HUES6 (cell line): ENCODE measurements around the gene MAN2C1.
"Not testable (repeated sequence)": the region's sequence is repeated elsewhere in the genome, so short reads cannot be mapped to it uniquely, and the experiment has no call there.

ENCODE experiments used
- H3K27ac ChIP-seq: 2 replicates; pipeline ENCODE4 v1.7.0; 2013; ENCODE audit warnings: low read depth, mild to moderate bottlenecking, low read length, inconsistent platforms
- H3K27me3 ChIP-seq: 2 replicates; pipeline ENCODE4 v1.6.1; 2013; ENCODE audit warnings: low read length; ENCODE audit not compliant: control insufficient read depth, insufficient read depth
- H3K36me3 ChIP-seq: 2 replicates; pipeline ENCODE4 v1.6.1; 2013; ENCODE audit warnings: low read length; ENCODE audit not compliant: control insufficient read depth, insufficient read depth
- H3K4me1 ChIP-seq: 2 replicates; pipeline ENCODE4 v1.6.1; 2013; ENCODE audit warnings: low read length; ENCODE audit not compliant: control insufficient read depth, insufficient read depth
- H3K4me3 ChIP-seq: 2 replicates; pipeline ENCODE4 v1.5.1; 2013; ENCODE audit warnings: low read depth, low read length
- H3K9ac ChIP-seq: one replicate; pipeline ENCODE4 v1.6.1; 2013; ENCODE audit warnings: mild to moderate bottlenecking, low read length
- H3K9me3 ChIP-seq: 2 replicates; pipeline ENCODE4 v1.6.1; 2013; ENCODE audit warnings: low read depth, low read length; ENCODE audit not compliant: control insufficient read depth, insufficient read depth

MAN2C1 gene

GRCh38 chr15:75342221-75342620, 26.2 kb downstream of the MAN2C1 start:
- H3K27ac ChIP-seq = no peak overlapping the region
- H3K4me3 ChIP-seq = no peak overlapping the region
- H3K9ac ChIP-seq = no peak overlapping the region
- H3K36me3 ChIP-seq = peaks cover 22% of the 10 kb centered on the region
- no peaks in the 10 kb centered on the region for H3K4me1 ChIP-seq
- H3K27me3 ChIP-seq = peaks cover 10% of the 10 kb centered on the region
- H3K9me3 ChIP-seq = no peaks in the 10 kb centered on the region

GRCh38 chr15:75339531-75340240, 28.7 kb downstream of the MAN2C1 start:
- H3K9me3 ChIP-seq = no peaks in the 10 kb centered on the region
- no peaks in the 10 kb centered on the region for H3K4me1 ChIP-seq
- H3K36me3 ChIP-seq = peaks cover 22% of the 10 kb centered on the region
- H3K27me3 ChIP-seq = no peaks in the 10 kb centered on the region
- H3K4me3 ChIP-seq = no peak overlapping the region
- no peak overlapping the region for H3K27ac ChIP-seq
- H3K9ac ChIP-seq = no peak overlapping the region

GRCh38 chr15:75338661-75339240, 29.7 kb downstream of the MAN2C1 start:
- Histone ChIP-seq H3K36me3 (peaks cover 22% of the 10 kb centered on the region), H3K27ac (no peak overlapping the region), H3K9me3 (no peaks in the 10 kb centered on the region), H3K9ac (no peak overlapping the region), H3K4me3 (no peak overlapping the region), H3K27me3 (no peaks in the 10 kb centered on the region), H3K4me1 (no peaks in the 10 kb centered on the region)

- H3K4me1 ChIP-seq = no peaks in the 10 kb centered on the region
- H3K27ac ChIP-seq = peak within 1 kb of the TSS; percentile 72; the same call in 1 of the 2 replicates
- peak within 1 kb of the TSS; percentile 88 for H3K9ac ChIP-seq
- no peaks in the 10 kb centered on the region for H3K9me3 ChIP-seq
- peak within 1 kb of the TSS; percentile 95 for H3K4me3 ChIP-seq
- peaks cover 20% of the 10 kb centered on the region for H3K36me3 ChIP-seq
- no peaks in the 10 kb centered on the region for H3K27me3 ChIP-seq
Measured at GRCh38 chr15:75335705-75336355, 32.6 kb downstream of the MAN2C1 start, which contains the start of gene COMMD4. Gene COMMD4, plus strand, starts transcription at chr15:75336063. Its CDS starts 27 bp downstream, at chr15:75336090.

GRCh38 chr15:75335313-75335704, 33.1 kb downstream of the MAN2C1 start:
- Histone ChIP-seq H3K27ac (no peak overlapping the region), H3K27me3 (no peaks in the 10 kb centered on the region), H3K4me3 (peak overlapping the region; percentile 95), H3K36me3 (peaks cover 19% of the 10 kb centered on the region), H3K9me3 (no peaks in the 10 kb centered on the region), H3K9ac (peak overlapping the region; percentile 88), H3K4me1 (no peaks in the 10 kb centered on the region)

- H3K36me3 ChIP-seq, H3K9me3 ChIP-seq, H3K4me1 ChIP-seq, H3K4me3 ChIP-seq, H3K27me3 ChIP-seq, H3K27ac ChIP-seq, H3K9ac ChIP-seq: not testable (repeated sequence)
Measured at GRCh38 chr15:75333654-75334419, 34.6 kb downstream of the MAN2C1 start.

- not testable (repeated sequence) for H3K36me3 ChIP-seq, H3K4me3 ChIP-seq
Measured at GRCh38 chr15:75332093-75332492, 36.3 kb downstream of the MAN2C1 start.

GRCh38 chr15:75329571-75329970, 38.8 kb downstream of the MAN2C1 start:
- Histone ChIP-seq H3K9ac (no peak overlapping the region), H3K9me3 (no peaks in the 10 kb centered on the region), H3K27ac (no peak overlapping the region), H3K4me1 (no peaks in the 10 kb centered on the region), H3K36me3 (no peaks in the 10 kb centered on the region), H3K4me3 (no peak overlapping the region), H3K27me3 (no peaks in the 10 kb centered on the region)

More at GRCh38 chr15:75332093-75332492, 36.3 kb downstream of the MAN2C1 start:
- H3K4me1 ChIP-seq, H3K9me3 ChIP-seq, H3K27ac ChIP-seq, H3K27me3 ChIP-seq, H3K9ac ChIP-seq: not testable (repeated sequence)

GRCh38 chr15:75328493-75329314, 39.7 kb downstream of the MAN2C1 start:
- H3K9ac ChIP-seq = no peak overlapping the region
- no peaks in the 10 kb centered on the region for H3K36me3 ChIP-seq
- no peaks in the 10 kb centered on the region for H3K4me1 ChIP-seq
- H3K9me3 ChIP-seq = no peaks in the 10 kb centered on the region
- no peaks in the 10 kb centered on the region for H3K27me3 ChIP-seq
- H3K4me3 ChIP-seq = no peak overlapping the region
- H3K27ac ChIP-seq = no peak overlapping the region

GRCh38 chr15:75327491-75327890, 40.9 kb downstream of the MAN2C1 start:
- H3K9me3 ChIP-seq = no peaks in the 10 kb centered on the region
- no peaks in the 10 kb centered on the region for H3K36me3 ChIP-seq
- no peaks in the 10 kb centered on the region for H3K27me3 ChIP-seq
- H3K4me1 ChIP-seq = no peaks in the 10 kb centered on the region
- no peak overlapping the region for H3K9ac ChIP-seq
- no peak overlapping the region for H3K4me3 ChIP-seq
- H3K27ac ChIP-seq = no peak overlapping the region
